ENCODE data around the gene CASZ1. TPM values are rescaled to one million over a fixed set of nuclear protein-coding genes. Genes with fewer than 3 reads are reported as not detected.

The CASZ1 gene
- total and polyA plus RNA-seq, 9 of the 15 experiments (the other 6 are each of a cell fraction or from before 2014, with no cell fraction given), result 0.01 to 4.0 (median 0.76) TPM; not detected in 1

GRCh38 chr1:10692401-10693021, 103.9 kb downstream of the CASZ1 start (continued):
- TF ChIP-seq NRF1 (conservative IDR thresholded peaks at IDR 0.05 in 1 of 2, IDR thresholded peaks at IDR 0.05 in 1 of 2) (no peak), ZKSCAN1 (IDR thresholded peaks at IDR 0.05; ENCODE audit: low read depth, low read length) (no peak), ZNF197 (CRISPR knock-in tag; IDR thresholded peaks at IDR 0.05; ENCODE audit: low read depth) (no peak), NR1H2 (CRISPR knock-in tag; IDR thresholded peaks at IDR 0.05) (no peak)
- TF ChIP-seq, protein P1, sequence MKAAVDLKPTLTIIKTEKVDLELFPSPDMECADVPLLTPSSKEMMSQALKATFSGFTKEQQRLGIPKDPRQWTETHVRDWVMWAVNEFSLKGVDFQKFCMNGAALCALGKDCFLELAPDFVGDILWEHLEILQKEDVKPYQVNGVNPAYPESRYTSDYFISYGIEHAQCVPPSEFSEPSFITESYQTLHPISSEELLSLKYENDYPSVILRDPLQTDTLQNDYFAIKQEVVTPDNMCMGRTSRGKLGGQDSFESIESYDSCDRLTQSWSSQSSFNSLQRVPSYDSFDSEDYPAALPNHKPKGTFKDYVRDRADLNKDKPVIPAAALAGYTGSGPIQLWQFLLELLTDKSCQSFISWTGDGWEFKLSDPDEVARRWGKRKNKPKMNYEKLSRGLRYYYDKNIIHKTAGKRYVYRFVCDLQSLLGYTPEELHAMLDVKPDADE (conservative IDR thresholded peaks at IDR 0.05; ENCODE audit: control insufficient read depth, low read depth, low read length), result no peak
- TF ChIP-seq, protein P2, sequence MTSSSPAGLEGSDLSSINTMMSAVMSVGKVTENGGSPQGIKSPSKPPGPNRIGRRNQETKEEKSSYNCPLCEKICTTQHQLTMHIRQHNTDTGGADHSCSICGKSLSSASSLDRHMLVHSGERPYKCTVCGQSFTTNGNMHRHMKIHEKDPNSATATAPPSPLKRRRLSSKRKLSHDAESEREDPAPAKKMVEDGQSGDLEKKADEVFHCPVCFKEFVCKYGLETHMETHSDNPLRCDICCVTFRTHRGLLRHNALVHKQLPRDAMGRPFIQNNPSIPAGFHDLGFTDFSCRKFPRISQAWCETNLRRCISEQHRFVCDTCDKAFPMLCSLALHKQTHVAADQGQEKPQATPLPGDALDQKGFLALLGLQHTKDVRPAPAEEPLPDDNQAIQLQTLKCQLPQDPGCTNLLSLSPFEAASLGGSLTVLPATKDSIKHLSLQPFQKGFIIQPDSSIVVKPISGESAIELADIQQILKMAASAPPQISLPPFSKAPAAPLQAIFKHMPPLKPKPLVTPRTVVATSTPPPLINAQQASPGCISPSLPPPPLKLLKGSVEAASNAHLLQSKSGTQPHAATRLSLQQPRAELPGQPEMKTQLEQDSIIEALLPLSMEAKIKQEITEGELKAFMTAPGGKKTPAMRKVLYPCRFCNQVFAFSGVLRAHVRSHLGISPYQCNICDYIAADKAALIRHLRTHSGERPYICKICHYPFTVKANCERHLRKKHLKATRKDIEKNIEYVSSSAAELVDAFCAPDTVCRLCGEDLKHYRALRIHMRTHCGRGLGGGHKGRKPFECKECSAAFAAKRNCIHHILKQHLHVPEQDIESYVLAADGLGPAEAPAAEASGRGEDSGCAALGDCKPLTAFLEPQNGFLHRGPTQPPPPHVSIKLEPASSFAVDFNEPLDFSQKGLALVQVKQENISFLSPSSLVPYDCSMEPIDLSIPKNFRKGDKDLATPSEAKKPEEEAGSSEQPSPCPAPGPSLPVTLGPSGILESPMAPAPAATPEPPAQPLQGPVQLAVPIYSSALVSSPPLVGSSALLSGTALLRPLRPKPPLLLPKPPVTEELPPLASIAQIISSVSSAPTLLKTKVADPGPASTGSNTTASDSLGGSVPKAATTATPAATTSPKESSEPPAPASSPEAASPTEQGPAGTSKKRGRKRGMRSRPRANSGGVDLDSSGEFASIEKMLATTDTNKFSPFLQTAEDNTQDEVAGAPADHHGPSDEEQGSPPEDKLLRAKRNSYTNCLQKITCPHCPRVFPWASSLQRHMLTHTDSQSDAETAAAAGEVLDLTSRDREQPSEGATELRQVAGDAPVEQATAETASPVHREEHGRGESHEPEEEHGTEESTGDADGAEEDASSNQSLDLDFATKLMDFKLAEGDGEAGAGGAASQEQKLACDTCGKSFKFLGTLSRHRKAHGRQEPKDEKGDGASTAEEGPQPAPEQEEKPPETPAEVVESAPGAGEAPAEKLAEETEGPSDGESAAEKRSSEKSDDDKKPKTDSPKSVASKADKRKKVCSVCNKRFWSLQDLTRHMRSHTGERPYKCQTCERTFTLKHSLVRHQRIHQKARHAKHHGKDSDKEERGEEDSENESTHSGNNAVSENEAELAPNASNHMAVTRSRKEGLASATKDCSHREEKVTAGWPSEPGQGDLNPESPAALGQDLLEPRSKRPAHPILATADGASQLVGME (CRISPR knock-in tag; IDR thresholded peaks at IDR 0.05), result no peak
- TF ChIP-seq, protein P3, sequence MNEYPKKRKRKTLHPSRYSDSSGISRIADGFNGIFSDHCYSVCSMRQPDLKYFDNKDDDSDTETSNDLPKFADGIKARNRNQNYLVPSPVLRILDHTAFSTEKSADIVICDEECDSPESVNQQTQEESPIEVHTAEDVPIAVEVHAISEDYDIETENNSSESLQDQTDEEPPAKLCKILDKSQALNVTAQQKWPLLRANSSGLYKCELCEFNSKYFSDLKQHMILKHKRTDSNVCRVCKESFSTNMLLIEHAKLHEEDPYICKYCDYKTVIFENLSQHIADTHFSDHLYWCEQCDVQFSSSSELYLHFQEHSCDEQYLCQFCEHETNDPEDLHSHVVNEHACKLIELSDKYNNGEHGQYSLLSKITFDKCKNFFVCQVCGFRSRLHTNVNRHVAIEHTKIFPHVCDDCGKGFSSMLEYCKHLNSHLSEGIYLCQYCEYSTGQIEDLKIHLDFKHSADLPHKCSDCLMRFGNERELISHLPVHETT (CRISPR knock-in tag; conservative IDR thresholded peaks at IDR 0.05 in 1 of 2, IDR thresholded peaks at IDR 0.05 in 1 of 2), result no peak
